ENCODE data around the gene CRELD2.

Gene CRELD2

GRCh38 chr22:49918911-49919881, 762 bp downstream of the CRELD2 start:
- TF ChIP-seq CTCF (IDR thresholded peaks at IDR 0.05) = no peak
- Histone ChIP-seq H3K27ac (no peak overlapping the region), H3K36me3 (ENCODE audit: control insufficient read depth, insufficient read depth, low read length) (no peaks in the 10 kb centered on the region)

GRCh38 chr22:49920859-49921258, 2.4 kb downstream of the CRELD2 start:
- Histone ChIP-seq H3K27me3 (ENCODE audit: control insufficient read depth, insufficient read depth, low read length) (no peaks in the 10 kb centered on the region), H3K36me3 (ENCODE audit: control insufficient read depth, insufficient read depth, low read length) (no peaks in the 10 kb centered on the region), H3K27ac (no peak overlapping the region), H3K4me1 (no peaks in the 10 kb centered on the region), H3K9ac (no peak overlapping the region), H3K9me3 (ENCODE audit: control insufficient read depth, low read length) (no peaks in the 10 kb centered on the region), H2AFZ (no peak overlapping the region), H3K4me2 (ENCODE audit: low read length) (no peak overlapping the region), H3K79me2 (no peaks in the 10 kb centered on the region), H3K4me3 (ENCODE audit: low read depth, low read length) (no peak overlapping the region)
- TF ChIP-seq CTCF (IDR thresholded peaks at IDR 0.05) = no peak

More at GRCh38 chr22:49918911-49919881, 762 bp downstream of the CRELD2 start:
- Histone ChIP-seq H3K27me3 (ENCODE audit: control insufficient read depth, insufficient read depth, low read length) (no peaks in the 10 kb centered on the region), H3K9me3 (ENCODE audit: control insufficient read depth, low read length) (no peaks in the 10 kb centered on the region), H3K9ac (no peak overlapping the region), H3K4me1 (no peaks in the 10 kb centered on the region), H3K4me3 (ENCODE audit: low read depth, low read length) (peak overlapping the region; percentile 52), H3K4me2 (ENCODE audit: low read length) (peak overlapping the region; percentile 88), H3K79me2 (no peaks in the 10 kb centered on the region), H2AFZ (peak overlapping the region; percentile 58)

- no peak overlapping the region for H3K4me2 ChIP-seq (ENCODE audit: low read length)
- no peaks in the 10 kb centered on the region for H3K9me3 ChIP-seq (ENCODE audit: control insufficient read depth, low read length)
- H3K9ac ChIP-seq = no peak overlapping the region
- no peaks in the 10 kb centered on the region for H3K27me3 ChIP-seq (ENCODE audit: control insufficient read depth, insufficient read depth, low read length)
- H3K27ac ChIP-seq = no peak overlapping the region
- no peaks in the 10 kb centered on the region for H3K36me3 ChIP-seq (ENCODE audit: control insufficient read depth, insufficient read depth, low read length)
- H2AFZ ChIP-seq = no peak overlapping the region
- H3K4me1 ChIP-seq = no peaks in the 10 kb centered on the region
- no peak overlapping the region for H3K4me3 ChIP-seq (ENCODE audit: low read depth, low read length)
- no peak for TF ChIP-seq CTCF (IDR thresholded peaks at IDR 0.05)
- H3K79me2 ChIP-seq = no peaks in the 10 kb centered on the region
Observed at GRCh38 chr22:49921508-49922278, 3.3 kb downstream of the CRELD2 start.

GRCh38 chr22:49922484-49922883, 4.0 kb downstream of the CRELD2 start:
- Histone ChIP-seq H3K27ac (no peak overlapping the region), H3K36me3 (ENCODE audit: control insufficient read depth, insufficient read depth, low read length) (no peaks in the 10 kb centered on the region)

More at GRCh38 chr22:49922484-49922883, 4.0 kb downstream of the CRELD2 start:
- Histone ChIP-seq H3K9me3 (ENCODE audit: control insufficient read depth, low read length) (no peaks in the 10 kb centered on the region), H3K4me3 (ENCODE audit: low read depth, low read length) (no peak overlapping the region), H3K4me1 (no peaks in the 10 kb centered on the region), H3K79me2 (no peaks in the 10 kb centered on the region), H3K9ac (no peak overlapping the region), H3K27me3 (ENCODE audit: control insufficient read depth, insufficient read depth, low read length) (no peaks in the 10 kb centered on the region), H3K4me2 (ENCODE audit: low read length) (no peak overlapping the region), H2AFZ (no peak overlapping the region)
- no peak for TF ChIP-seq CTCF (IDR thresholded peaks at IDR 0.05)

Data from parathyroid adenoma (tissue), 2 donors.